Peyer's patch (tissue), 4 donors: ENCODE results near the gene AGPAT1. TPM values are rescaled to one million over a fixed set of nuclear protein-coding genes. Genes with fewer than 3 reads are reported as not detected.
"Not testable (repeated sequence)": the region's sequence is repeated elsewhere in the genome, so short reads cannot be mapped to it uniquely, and the experiment has no call there.

Experiments used
- DNase-seq, 3 donors: peaks; one replicate each; pipeline ENCODE4 v3.0.0-alpha.2; 2017 to 2019
- H3K27ac ChIP-seq, 4 donors: fragments of 200-600 bp; sonication (generic); one replicate each; pipeline ENCODE4 v1.5.1; 2016 to 2019
- H3K27me3 ChIP-seq, 2 donors: fragments of 200-600 bp; sonication (generic); one replicate each; pipeline ENCODE4 v1.5.1; 2019
- H3K36me3 ChIP-seq, 3 donors: fragments of 200-600 bp; sonication (generic); one replicate each; pipeline ENCODE4 v1.5.1; 2016 to 2019
- H3K4me1 ChIP-seq, 4 donors: fragments of 200-600 bp; sonication (generic); one replicate each; pipeline ENCODE4 v1.5.1; 2016 to 2019
- H3K4me3 ChIP-seq, 4 donors: fragments of 200-600 bp; sonication (generic); 1 replicate in 3 of 4; 2 replicates in 1 of 4; pipeline ENCODE4 v1.5.1; 2016 to 2019; ENCODE audit warnings: mild to moderate bottlenecking in 1 of 4
- H3K9me3 ChIP-seq, 4 donors: fragments of 200-600 bp; sonication (generic); one replicate each; pipeline ENCODE4 v1.5.1; 2016 to 2019; ENCODE audit warnings: mild to moderate bottlenecking in 1 of 4
- CTCF ChIP-seq, 6 experiments: fragments of 450-650 bp in 4 of 6; fragments of 200-600 bp in 2 of 6; sonication (generic) in 1 of 6; IDR thresholded peaks; one replicate each; pipeline ENCODE4 v1.5.1; 2017 to 2019; ENCODE audit warnings: antibody characterized with exemption in 6 of 6, mild to moderate bottlenecking in 3 of 6, moderate library complexity in 1 of 6
- POLR2A ChIP-seq, 2 donors: fragments of 450-650 bp; IDR thresholded peaks; one replicate each; pipeline ENCODE4 v1.5.1; 2017; ENCODE audit warnings: antibody characterized with exemption in 2 of 2, mild to moderate bottlenecking in 2 of 2, moderate library complexity in 2 of 2
- total RNA-seq, 4 donors: library from RNA; depleted of rRNA; stranded (reverse); fragments of >200 nt; gene quantifications; one replicate each; pipeline ENCODE4 v1.1.0, GENCODE V29; 2016

Gene AGPAT1
- total RNA-seq, 4 donors from 2014 or later, result 28.9 to 140 (median 90.7) TPM

- Histone ChIP-seq H3K9me3 (no peaks in the 10 kb centered on the region), H3K27ac (no peak overlapping the region), H3K4me1 (peaks cover 0 to 17% (median 0%) of the 10 kb centered on the region in 4 donors), H3K36me3 (no peaks in the 10 kb centered on the region), H3K4me3 (peak overlapping the region; percentile 9 to 47 (median 30)), H3K27me3 (no peaks in the 10 kb centered on the region)
- TF ChIP-seq POLR2A (IDR thresholded peaks at IDR 0.05), result no peak
- peak in 1 of 6 experiments; percentile 10 for TF ChIP-seq CTCF (IDR thresholded peaks at IDR 0.05)
- DNase-seq, result peak; percentile 27 to 82 (median 81)
Observed at GRCh38 chr6:32148289-32149091, 27.4 kb downstream of the AGPAT1 start.

- no peaks in the 10 kb centered on the region for H3K9me3 ChIP-seq
- no peaks in the 10 kb centered on the region for H3K27me3 ChIP-seq
- H3K36me3 ChIP-seq, result no peaks in the 10 kb centered on the region
- H3K4me1 ChIP-seq, result peaks cover 0 to 10% (median 0%) of the 10 kb centered on the region in 4 donors
- no peak overlapping the region for H3K4me3 ChIP-seq
- TF ChIP-seq CTCF (IDR thresholded peaks at IDR 0.05) (no peak), POLR2A (IDR thresholded peaks at IDR 0.05) (no peak)
- H3K27ac ChIP-seq, result no peak overlapping the region
- DNase-seq, result no peak
Observed at GRCh38 chr6:32147401-32148132, 28.3 kb downstream of the AGPAT1 start.

- no peak overlapping the region for H3K27ac ChIP-seq
- H3K27me3 ChIP-seq, result no peaks in the 10 kb centered on the region
Observed at GRCh38 chr6:32146687-32147086, 29.2 kb downstream of the AGPAT1 start.

GRCh38 chr6:32146287-32146686 is 29.6 kb downstream of the AGPAT1 start:
- Histone ChIP-seq H3K36me3 (no peaks in the 10 kb centered on the region), H3K27ac (no peak overlapping the region), H3K27me3 (no peaks in the 10 kb centered on the region), H3K9me3 (no peaks in the 10 kb centered on the region), H3K4me3 (no peak overlapping the region), H3K4me1 (peaks cover 0 to 3% (median 0%) of the 10 kb centered on the region in 4 donors)
- DNase-seq, result no peak
- TF ChIP-seq CTCF (IDR thresholded peaks at IDR 0.05), result no peak
- no peak for TF ChIP-seq POLR2A (IDR thresholded peaks at IDR 0.05)

More at GRCh38 chr6:32146687-32147086, 29.2 kb downstream of the AGPAT1 start:
- TF ChIP-seq POLR2A (IDR thresholded peaks at IDR 0.05) (no peak), CTCF (IDR thresholded peaks at IDR 0.05) (no peak)
- H3K36me3 ChIP-seq, result no peaks in the 10 kb centered on the region
- H3K4me3 ChIP-seq, result no peak overlapping the region
- H3K9me3 ChIP-seq, result no peaks in the 10 kb centered on the region
- H3K4me1 ChIP-seq, result peaks cover 0 to 3% (median 0%) of the 10 kb centered on the region in 4 donors
- DNase-seq, result no peak

GRCh38 chr6:32144238-32144637 is 31.6 kb downstream of the AGPAT1 start:
- DNase-seq, H3K4me3 ChIP-seq, H3K27ac ChIP-seq, H3K36me3 ChIP-seq, H3K4me1 ChIP-seq, H3K9me3 ChIP-seq, H3K27me3 ChIP-seq: not testable (repeated sequence)
